Suppressor macrophage treated with lipopolysaccharide for 4 hours (primary cell): ENCODE data around the gene CPNE2.
"Not testable (repeated sequence)": the region's sequence is repeated elsewhere in the genome, so short reads cannot be mapped to it uniquely, and the experiment has no call there.

Experiments used
- DNase-seq: peaks from one replicate; pipeline ENCODE4 v3.0.0-alpha.2; 2020

CPNE2 gene

DNA sequence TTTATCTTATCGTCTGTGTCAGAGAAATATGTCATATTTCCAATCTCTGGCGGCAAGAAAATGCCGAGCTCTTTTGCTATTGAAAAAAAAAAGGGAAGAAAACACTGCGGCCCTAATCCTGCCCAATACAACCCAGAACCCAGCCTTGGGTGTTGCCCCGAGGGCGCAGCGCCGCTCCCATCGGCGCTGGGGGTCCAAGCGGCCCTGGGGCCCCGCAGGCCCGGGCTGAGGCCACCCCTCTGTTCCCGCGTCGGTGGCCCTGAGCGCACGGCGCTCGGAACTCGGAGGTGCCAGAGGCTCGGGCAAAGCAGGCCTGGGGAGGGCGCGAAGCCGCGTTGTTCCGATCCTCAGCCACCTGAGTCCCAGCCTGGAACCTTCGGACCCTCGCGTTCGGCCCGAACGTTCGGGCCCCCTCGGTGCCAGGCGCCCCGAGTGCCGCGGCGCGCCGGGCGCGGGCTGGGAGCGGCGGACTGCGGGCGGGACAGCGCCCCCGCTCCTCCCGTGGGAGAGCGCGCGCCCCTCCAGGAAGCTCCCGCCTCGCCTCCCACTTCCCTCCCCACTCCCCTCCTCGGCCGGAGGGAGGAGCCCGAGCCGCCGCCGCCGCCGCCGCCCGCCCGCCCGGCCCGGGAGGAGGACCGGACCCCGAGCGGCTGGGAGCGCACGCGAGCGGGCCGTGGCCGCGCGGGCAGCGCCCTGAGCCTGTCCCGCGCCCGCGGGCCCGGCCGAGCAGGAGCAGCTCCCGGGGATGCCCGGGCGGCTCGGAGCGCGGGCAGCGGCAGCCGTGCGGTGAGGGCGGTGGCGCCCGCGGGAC, at the start of gene CPNE2:
TSS of gene CPNE2 (plus strand) at position 609 of the 811 bp plus-strand sequence. CDS start 18,160 bp downstream, outside the sequence.
- DNase-seq = peak; percentile 62

DNA sequence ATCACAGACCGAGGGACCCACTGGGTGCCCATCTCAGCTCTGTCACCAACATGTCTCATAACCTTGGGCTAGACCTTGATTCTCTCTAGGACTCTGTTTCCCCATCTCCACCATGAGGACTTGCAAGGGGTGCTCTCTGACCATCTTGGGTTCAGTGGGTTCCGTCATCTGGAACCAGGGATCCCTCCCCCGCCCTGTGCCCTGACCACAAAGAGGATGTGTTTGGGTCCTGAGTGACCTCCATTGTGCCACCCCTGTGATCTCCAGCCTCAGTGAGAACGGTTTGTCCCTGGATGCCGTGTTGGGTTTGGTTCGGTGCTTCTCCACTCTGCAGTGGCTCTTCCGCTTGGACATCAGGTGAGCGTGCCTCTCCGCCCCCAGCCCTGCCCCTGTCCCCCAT, 49.1 kb upstream of the CPNE2 start:
- no peak for DNase-seq

DNA sequence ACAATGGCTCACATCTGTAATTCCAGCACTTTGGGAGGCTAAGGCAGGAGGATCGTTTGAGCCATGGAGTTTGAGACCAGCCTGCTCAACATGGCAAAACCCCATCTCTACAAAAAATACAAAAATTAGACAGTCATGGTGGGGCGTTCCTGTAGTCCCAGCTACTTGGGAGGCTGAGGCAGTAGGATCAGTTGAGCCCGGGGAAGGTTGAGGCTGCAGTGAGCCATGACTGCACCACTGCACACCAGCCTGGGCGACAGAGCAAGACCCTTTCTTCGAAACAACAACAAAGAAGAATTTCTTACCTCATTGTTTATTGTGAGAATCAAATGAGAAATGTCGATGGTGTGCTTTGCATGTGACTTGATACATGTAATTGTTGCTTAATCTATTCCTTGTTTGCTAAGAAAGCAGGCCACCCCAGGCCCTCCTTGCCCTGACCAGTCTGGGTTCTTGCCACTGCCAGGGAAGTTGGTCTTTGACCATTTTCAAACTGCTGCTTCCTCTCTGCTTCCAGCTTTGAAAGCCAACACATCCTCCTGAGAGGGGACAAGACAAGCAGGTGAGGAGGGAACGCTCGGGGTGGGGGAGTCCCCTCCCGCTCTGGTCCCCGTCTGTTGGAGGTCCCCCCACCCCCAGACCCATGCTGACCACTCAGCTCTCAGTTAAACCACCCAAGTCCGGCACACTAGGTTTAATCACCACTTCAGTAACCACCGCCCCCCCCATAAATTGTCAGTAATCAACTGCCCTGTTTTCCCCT, 47.3 kb upstream of the CPNE2 start:
- DNase-seq = no peak

DNA sequence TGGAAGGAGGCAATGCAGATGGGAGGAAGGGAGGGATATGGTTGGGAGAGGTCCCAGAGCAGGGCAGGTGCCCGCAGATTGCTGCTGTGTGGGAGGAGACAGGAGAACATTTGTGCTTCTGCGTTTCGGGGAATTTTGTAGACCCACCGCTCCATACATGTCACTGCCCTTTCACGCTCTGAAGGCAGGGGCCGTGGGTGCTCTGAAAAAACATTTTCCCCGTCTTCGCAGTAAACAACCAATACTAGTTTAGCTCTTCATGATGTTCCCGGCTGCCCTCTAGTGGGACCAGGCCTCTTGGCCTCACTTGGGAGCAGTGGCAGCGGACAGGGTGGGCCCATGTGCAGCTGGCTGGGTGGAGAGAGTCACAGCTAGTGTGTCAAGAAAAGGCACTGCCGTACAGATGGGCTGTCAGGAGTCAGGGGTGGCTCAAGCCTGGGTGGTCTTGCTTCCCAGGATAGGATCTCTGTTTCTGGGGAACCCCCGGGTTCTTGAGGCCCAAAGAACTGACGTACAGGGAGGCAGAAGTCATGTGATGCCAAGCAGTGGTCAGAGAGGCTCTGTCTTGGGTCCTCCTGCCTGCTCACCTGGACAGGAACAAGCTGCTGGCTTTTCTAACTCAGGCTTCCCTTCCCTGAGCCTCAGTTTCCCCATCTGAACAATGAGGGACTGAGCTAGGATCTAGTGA, 46.5 kb upstream of the CPNE2 start:
- peak; percentile 16 for DNase-seq

DNA sequence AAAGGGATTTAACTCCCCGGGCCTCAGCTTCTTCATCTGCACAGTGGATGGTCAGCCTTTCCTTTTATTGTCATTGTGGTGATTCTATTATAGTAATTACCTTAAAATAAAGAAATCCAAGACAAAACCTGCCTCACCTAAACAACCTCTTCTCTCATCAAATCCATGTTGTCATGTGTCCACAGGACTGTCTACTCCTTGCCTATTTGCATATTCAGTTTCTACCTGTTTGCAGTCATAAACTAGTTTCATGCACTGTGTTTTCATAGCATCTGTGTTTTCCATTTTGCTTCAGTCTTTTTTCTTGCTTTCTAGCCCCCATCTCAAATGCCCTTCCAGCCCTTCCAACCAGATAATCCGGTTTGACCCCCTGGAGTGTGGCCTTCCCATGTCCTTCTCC, 44.3 kb upstream of the CPNE2 start:
- no peak for DNase-seq

DNA sequence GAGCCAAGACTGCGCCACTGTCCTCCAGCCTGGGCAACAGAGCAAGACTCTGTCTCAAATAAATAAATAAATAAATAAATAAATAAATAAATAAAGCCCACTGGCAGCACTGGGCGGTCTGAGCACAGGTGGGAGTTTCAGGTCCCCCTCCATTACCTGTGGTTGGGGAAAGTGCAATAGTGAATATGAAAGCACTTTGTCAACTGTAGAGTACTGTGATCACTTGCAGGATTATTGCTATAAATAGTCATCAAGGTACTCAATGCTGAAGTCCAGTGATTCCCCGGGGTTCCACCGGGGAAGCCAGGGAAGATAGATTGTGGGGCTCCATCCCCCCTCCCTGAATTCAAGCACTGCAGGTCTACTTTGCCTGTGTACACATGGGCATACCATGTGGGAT, 42.7 kb upstream of the CPNE2 start:
- no peak for DNase-seq

DNA sequence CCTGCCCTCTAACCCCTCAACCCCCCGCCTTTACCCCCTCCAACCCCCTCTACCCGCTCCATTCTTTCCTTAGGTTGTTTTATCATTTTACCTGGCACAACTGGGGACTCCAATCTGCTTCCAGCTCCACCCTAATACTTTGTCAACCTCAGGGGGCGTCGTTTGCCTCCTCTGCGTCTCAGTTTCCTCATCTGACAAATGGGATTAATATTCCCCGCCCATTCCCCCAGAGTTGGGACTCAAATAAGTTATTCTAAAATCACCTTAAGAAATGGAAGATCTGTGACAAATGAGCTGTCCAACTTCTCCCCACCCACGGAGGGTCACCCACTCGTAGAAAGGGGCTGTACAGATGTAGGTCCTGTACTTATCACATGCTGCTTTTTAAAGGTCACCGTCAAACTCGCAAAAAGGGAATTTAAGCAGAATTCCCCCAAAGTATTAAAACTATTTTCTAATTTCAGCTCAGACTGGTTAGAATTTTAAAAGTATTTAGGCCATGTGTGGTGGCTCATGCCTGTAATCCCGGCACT, 40.6 kb upstream of the CPNE2 start:
- peak; percentile 64 for DNase-seq

DNA sequence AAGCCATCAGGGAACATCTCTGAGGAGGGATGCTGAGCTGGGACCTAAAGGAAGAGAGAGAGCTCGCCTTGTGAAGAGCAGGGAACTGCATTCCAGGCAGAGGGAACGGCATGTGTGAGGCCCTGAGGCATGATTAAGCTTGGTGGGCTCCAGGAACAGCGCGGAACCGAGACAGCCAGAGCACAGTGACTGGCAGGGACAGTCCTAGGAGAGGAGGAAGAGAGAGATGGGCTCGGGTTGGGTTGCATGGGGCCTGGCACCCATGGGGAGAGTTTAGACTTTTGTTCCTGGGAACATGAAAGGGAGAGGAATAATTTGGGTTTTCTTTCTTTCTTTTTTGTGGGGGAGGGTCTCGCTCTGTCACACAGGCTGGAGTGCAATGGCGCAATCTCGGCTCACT, 39.2 kb upstream of the CPNE2 start:
- no peak for DNase-seq

DNA sequence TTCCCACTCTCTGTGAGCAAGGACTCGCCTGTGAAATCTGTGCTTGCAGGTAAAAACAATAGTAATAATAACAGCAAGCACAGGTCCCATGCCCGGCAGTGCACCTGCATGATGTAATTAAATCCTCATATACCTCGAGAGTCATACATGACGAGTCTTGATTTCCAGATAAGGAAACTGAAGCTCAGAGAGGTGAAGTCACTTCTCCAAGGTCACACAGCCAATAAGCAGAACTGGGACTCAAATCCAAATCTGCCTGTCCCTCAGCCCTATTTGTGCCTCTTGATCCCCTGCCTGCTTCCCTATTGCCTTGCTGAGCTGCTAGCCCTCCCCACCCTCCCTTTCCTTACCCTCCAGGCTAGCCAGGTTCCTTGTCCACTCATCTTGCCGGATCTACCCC, 38.0 kb upstream of the CPNE2 start:
- no peak for DNase-seq

DNA sequence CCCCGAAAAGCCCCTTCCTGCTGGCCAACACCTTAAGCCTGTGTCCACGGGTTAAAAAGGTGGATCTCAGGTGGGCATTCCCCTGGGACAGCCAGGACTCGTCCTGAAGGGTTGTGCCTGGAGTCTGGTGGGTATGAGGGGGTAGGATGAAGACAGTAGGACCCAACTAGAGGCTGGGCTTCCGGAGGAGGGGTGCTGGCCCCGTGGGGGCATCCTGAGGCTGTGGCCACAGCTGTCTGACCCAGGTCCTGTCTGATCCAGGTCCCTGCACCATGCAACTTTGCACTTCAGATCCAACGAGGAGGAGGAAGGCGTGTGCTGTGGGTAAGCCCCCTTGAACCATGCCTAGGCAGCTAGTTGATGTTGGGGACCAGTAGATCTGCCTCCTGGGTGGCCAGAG, 37.6 kb upstream of the CPNE2 start:
- DNase-seq = no peak

DNA sequence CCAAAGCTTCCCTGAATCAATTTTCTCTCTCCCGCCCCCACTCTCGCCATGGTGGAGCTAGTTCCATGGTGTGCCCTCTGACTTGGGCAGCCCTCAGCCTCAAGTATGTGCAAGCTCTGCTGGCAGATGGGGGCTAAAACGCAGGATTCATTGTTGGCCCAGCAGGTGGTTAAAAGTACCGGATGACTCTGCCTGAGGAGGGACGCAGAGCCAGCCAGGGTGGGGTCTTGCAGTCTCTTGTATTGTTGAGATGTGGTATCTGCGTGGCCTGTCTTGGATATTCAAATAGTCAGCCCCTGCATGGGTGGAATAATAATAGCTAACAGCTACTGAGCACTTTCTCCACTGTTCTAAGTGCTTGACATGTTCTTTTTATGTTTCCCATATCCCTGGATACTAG, 36.7 kb upstream of the CPNE2 start:
- DNase-seq = no peak

DNA sequence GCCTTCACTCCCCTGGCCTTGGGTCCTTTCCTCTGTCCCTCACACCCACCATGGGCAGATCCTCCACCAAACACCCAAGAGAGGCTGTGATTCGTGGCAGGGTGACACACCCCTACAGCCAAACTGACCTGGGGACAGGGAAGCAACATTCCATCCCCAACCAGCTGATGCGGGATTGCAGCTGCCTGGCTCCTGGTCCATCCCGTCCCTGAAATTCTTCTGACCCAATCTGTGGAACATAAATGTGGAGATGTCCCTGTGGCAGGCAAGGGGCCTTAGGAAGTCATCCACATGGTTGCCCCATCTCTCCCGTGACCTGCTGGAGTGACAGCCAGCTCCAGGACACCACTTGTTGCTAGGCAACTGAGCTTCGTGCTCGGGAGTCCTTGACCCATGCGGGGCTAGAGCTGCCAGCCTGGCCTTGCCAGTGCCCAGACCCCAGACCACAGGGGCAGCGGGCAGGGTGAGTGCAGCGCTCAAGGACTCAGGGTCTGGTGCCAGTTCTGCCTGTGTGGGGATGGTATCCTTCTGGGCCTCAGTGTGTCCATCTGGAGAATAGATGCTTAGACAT, 34.0 kb upstream of the CPNE2 start:
- DNase-seq = no peak

DNA sequence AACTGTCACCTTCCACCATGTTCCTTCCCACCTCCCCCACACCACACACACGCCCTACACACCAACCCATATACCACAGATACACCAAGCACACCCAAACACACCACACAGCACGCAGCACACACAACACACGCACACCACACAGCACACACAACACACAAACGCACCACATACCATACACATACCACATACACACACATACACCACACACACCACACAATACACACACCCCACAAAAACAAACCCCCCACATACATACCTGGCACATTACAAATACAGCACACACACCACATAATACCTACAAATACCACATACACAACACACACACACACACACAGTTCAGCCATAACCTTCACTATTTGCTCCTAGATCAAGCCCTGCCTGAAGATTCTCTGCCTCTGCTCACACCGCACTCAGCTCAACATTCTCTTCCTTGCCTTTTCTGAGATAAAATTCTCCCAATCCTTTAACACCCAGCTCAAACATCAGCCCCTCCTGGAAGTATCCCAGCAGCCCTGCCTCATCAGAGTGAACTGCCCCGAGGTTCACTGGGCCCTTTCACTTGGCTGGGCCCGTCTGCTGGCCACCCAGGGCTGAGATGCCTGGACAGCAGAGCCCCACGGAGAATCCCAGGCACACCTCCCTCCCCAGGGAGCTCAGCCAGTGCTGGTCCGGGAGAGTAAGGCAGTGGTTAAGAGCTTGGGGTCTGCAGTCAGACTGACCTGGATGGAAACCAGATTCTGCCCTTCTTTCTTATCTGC, 31.9 kb upstream of the CPNE2 start:
- DNase-seq = no peak

DNA sequence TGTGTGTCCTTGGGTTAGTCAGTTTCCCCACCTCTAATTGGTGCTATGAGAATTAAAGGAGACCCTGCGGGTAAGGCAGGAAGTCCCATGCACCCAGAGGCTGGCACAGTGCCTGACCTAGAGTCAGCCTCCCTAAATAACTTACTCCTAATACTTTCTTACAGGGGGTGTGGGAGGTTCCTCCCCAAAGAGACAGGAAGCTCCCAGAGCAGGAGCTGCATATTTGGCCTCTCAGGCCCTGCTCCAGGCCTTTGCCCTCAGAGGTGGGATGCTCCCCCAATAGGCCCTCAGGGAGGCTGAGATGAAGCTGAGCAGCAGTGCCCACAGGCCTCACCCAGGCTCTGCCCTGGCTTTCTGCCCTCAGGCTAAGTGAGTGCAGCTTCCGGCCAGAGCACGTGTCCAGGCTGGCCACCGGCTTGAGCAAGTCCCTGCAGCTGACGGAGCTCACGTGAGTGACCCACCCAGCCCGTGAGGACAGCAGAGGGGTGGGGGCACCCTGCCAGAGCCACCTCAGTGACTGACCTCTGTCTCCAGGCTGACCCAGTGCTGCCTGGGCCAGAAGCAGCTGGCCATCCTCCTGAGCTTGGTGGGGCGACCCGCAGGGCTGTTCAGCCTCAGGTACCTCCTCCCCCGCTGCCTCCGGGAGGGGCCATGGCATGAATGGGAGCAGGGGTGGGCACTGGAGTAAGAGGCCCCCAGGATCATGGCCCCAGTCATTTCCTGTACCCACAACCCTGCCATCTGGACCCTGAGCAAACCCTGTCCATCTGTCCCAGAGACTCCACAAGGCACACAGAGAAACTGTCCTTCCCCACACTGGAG, 31.1 kb upstream of the CPNE2 start:
- peak; percentile 58 for DNase-seq

DNA sequence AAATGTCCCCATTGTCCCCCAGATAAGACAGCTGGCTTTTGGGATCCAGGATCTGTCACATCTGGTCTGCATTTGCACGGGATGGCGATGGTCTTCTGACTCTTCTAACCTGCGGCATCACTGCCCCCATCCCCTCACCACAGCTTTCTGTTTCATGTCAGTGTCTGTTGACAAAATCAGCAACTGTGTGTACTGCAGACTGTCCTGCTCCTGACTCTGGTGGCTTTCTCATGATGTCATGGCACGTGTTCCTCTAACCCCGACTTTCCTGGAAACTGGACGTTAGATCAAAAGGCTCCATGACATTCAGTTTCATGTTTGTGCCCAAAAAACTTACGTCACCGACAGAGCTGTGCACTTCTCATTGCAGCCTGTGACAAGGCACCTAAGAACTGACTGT, 30.1 kb upstream of the CPNE2 start:
- DNase-seq = peak; percentile 88

DNA sequence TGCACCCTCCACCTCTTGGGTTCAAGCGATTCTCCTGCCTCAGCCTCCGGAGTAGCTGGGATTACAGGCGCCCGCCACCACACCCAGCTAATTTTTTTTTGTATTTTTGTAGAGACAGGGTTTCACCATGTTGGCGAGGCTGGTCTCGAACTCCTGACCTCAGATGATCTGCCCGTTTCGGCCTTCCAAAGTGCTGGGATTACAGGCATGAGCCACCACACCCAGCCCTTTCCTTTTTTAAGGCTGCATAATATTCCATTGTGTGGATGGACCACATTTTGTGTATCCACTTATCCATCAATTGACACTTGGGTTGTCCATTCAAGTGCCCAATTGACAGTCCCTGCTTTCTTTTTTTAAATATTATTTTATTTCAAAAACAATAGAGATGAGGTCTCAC, 29.2 kb upstream of the CPNE2 start:
- not testable (repeated sequence) for DNase-seq

DNA sequence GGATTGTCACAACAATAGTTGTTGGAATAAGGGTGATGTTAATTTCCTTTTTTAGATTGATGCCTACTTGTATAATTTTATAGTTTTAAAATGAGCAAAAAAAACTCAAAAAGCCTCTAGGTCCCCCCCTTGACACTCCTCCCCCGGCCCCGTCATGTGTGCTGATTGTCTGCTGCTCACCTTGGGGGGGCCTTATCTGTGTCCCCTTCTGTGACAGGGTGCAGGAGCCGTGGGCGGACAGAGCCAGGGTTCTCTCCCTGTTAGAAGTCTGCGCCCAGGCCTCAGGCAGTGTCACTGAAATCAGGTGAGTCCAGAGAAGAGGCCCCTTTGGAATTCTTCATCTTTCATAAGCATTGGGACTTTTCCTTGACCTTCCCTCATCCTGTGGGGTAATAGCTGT, 27.4 kb upstream of the CPNE2 start:
- no peak for DNase-seq

DNA sequence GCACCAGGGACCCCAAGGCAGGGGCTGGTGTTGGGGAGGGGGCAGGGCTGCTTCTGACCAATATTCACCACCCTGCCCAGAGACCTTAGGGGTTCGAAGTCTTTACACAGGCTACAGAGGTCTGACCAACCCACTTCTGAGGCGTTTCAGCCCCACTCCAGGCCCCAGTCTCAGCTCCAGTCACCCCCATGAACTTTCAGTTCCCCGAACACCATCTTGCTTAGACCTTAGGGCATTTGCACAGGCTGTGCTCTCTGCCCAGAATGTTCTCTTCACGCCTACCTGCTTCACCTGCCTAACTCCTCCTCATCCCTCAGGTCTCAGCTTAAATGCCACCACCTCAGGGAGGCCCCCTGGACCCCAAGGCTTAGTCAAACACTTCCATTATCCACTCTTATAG, 25.8 kb upstream of the CPNE2 start:
- no peak for DNase-seq

DNA sequence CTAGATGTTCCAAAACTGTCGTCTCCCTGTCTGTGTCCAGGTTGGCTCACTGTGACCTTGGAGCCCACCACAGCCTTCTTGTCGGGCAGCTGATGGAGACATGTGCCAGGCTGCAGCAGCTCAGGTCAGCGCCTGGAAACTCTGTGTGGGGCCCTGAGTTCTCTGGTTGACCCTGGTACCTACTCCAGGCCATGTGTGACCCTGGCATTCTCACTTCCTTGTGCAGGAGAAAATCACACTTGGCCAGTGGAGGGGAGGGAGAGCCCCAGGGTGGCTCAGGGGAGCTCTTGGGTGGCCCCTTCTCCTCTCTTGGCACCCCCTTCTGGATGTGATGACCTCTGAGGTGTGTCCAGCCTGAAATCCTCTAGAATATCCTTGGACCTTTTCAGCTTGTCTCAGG, 25.0 kb upstream of the CPNE2 start:
- no peak for DNase-seq

DNA sequence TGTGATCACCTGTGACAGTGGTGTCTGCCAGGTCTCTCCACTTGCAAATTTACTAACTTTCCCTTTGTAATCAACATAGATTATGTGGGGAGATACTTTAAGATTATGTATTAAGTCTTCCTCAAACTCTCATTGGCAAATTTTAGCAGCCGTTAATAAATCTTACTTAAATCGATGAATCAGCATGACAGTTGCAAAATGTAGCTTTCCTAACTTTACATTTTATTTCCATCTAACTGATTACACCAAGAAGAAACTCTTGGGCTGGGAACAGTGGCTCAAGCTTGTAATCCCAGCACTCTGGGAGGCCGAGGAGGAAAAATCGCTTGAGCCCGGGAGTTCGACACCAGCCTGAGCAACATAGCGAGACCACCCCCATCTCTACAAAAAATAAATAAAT, 23.3 kb upstream of the CPNE2 start:
- DNase-seq = peak; percentile 32

DNA sequence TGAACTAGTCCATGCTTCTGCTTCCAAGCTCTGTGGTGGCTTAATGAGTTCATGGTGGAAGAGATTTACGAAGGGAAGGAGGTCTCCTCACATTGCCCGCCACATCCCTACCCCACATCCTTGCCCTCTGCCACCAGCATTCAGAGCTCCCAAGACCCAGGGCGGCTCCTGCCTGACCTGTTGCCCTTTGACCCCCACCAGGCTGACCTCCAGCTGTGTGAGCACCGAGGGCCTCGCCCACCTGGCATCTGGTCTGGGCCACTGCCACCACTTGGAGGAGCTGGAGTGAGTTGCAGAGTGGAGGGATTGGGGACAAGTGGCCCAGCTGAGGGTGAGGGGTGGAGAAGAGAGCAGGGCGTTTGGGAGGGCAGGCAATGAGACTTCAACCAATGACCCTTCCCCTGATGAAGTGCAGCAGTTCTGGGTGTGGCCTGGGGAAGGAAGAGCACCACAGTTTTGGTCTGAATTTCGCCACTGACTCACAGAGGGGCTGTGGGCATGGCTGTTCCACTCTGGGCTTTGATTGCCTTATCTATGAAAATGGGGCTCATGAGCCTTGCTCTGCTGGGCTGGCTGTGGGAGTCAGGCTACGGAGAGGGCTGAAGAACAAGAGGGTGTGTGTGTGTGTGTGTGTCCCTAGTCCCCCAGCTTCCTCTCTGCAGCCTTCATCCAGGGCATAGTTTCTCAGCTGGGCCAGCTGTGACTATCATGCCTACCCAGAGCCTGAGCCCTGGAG, 22.6 kb upstream of the CPNE2 start:
- DNase-seq = peak; percentile 54
